Fibroblast of skin of right biceps (primary cell): ENCODE data around the gene KDM8.

Experiments used
- DNase-seq: peaks from one replicate; pipeline ENCODE4 v3.0.0-alpha.2; 2013

KDM8 gene

GRCh38 chr16:27217256-27217655 lies 13.9 kb downstream of the KDM8 start:
- peak; percentile 80 for DNase-seq

- DNase-seq = no peak
These were observed 15.4 kb downstream of the KDM8 start for GRCh38 chr16:27218756-27219155.

- DNase-seq = no peak
These were observed 15.8 kb downstream of the KDM8 start for GRCh38 chr16:27219161-27219560.

- DNase-seq = no peak
These were observed 16.8 kb downstream of the KDM8 start for GRCh38 chr16:27220120-27220519.

GRCh38 chr16:27220527-27220926 lies 17.2 kb downstream of the KDM8 start:
- DNase-seq = no peak

GRCh38 chr16:27220991-27221390 lies 17.7 kb downstream of the KDM8 start:
- DNase-seq = no peak

GRCh38 chr16:27221576-27222248 lies 18.4 kb downstream of the KDM8 start:
- DNase-seq = no peak

- DNase-seq = peak; percentile 65
These were observed 19.2 kb downstream of the KDM8 start for GRCh38 chr16:27222249-27223225.

GRCh38 chr16:27223226-27223610 lies 19.9 kb downstream of the KDM8 start:
- no peak for DNase-seq

GRCh38 chr16:27223701-27224100 lies 20.4 kb downstream of the KDM8 start:
- no peak for DNase-seq

GRCh38 chr16:27224271-27224737 lies 21.0 kb downstream of the KDM8 start:
- DNase-seq = no peak

- DNase-seq = no peak
These were observed 21.5 kb downstream of the KDM8 start for GRCh38 chr16:27224741-27225300.

GRCh38 chr16:27225536-27226360 lies 22.4 kb downstream of the KDM8 start:
- no peak for DNase-seq

GRCh38 chr16:27226476-27226875 lies 23.1 kb downstream of the KDM8 start:
- no peak for DNase-seq

GRCh38 chr16:27226976-27227705 lies 23.8 kb downstream of the KDM8 start:
- DNase-seq = no peak

GRCh38 chr16:27228045-27228444 lies 24.7 kb downstream of the KDM8 start:
- DNase-seq = no peak

- no peak for DNase-seq
These were observed 25.5 kb downstream of the KDM8 start for GRCh38 chr16:27228621-27229501.

- no peak for DNase-seq
These were observed 26.7 kb downstream of the KDM8 start for GRCh38 chr16:27229891-27230470.

GRCh38 chr16:27230562-27231001 lies 27.3 kb downstream of the KDM8 start:
- no peak for DNase-seq

GRCh38 chr16:27231692-27232060 lies 28.4 kb downstream of the KDM8 start:
- DNase-seq = no peak
